ENCODE data around the gene CYP26B1. TPM values are rescaled to one million over a fixed set of nuclear protein-coding genes. Genes with fewer than 3 reads are reported as not detected.

CYP26B1 gene
- total RNA-seq, 1 experiment from 2014 or later: 1.7 TPM

- H3K27ac Mint-ChIP-seq (ENCODE audit: unreplicated experiment): no peak overlapping the region
- H3K36me3 Mint-ChIP-seq (ENCODE audit: insufficient read depth, unreplicated experiment): no peaks in the 10 kb centered on the region
- POLR2A ChIA-PET: interaction anchor here (0.6 kb wide), 1 partner anchor 64 kb away, joined by 7 read pairs; no protein-coding TSS in a partner anchor
- BruUV-seq (replicated peaks): no TSS peak
- Histone ChIP-seq H3K27me3 (replicated peaks; ENCODE audit: control insufficient read depth, insufficient read depth, low read length) (no peaks in the 10 kb centered on the region), H3K4me3 (ENCODE audit: low read depth, low read length) (no peak overlapping the region), H3K4me1 (no peaks in the 10 kb centered on the region), H3K9me3 (peaks cover 7% of the 10 kb centered on the region), H3K36me3 (ENCODE audit: control insufficient read depth, insufficient read depth, low read length) (no peaks in the 10 kb centered on the region)
- peaks cover 6% of the 10 kb centered on the region for H3K27me3 Mint-ChIP-seq (ENCODE audit: insufficient read depth, unreplicated experiment)
- peaks cover 10% of the 10 kb centered on the region for H3K9me3 Mint-ChIP-seq (ENCODE audit: unreplicated experiment)
- no peak overlapping the region for H3K4me3 Mint-ChIP-seq (ENCODE audit: unreplicated experiment)
- TF ChIP-seq, protein P1, sequence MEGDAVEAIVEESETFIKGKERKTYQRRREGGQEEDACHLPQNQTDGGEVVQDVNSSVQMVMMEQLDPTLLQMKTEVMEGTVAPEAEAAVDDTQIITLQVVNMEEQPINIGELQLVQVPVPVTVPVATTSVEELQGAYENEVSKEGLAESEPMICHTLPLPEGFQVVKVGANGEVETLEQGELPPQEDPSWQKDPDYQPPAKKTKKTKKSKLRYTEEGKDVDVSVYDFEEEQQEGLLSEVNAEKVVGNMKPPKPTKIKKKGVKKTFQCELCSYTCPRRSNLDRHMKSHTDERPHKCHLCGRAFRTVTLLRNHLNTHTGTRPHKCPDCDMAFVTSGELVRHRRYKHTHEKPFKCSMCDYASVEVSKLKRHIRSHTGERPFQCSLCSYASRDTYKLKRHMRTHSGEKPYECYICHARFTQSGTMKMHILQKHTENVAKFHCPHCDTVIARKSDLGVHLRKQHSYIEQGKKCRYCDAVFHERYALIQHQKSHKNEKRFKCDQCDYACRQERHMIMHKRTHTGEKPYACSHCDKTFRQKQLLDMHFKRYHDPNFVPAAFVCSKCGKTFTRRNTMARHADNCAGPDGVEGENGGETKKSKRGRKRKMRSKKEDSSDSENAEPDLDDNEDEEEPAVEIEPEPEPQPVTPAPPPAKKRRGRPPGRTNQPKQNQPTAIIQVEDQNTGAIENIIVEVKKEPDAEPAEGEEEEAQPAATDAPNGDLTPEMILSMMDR (IDR thresholded peaks at IDR 0.05; ENCODE audit: insufficient read depth in 1 of 2, low read depth in 1 of 2, low read length in 1 of 2, severe bottlenecking in 1 of 2, unreplicated experiment in 1 of 2): no peak
- intact Hi-C loops (cut with micrococcal nuclease; ENCODE audit: unreplicated experiment): no loop called here
- CTCF ChIA-PET: no interaction called here
- DNase-seq: no peak
- no peaks in the 10 kb centered on the region for H3K4me1 Mint-ChIP-seq (ENCODE audit: low read depth, unreplicated experiment)
These were observed 62.1 kb downstream of the CYP26B1 start for GRCh38 chr2:72085513-72085912.

DNA sequence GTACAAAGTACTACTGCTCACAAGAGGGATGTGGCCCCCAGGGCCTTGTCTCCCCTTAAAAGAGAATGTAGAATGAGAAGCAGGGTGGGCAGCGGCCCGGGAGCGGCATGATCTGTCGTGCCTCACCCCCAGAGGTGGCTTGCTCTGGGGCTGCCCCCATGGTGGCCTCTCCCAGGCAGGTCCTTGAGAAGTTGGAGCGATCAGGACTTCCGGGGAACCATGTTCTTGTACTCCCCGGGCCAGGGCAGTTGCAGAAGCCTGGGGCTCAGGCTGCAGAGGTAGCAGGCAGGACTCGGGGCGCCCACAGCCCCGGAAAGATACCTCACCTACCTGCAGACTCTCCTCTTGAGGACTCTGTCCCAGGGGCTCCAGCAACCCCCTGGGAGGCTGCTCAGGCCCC, 62.6 kb downstream of the CYP26B1 start:
- no peak for DNase-seq
- no peaks in the 10 kb centered on the region for H3K27me3 ChIP-seq (replicated peaks; ENCODE audit: control insufficient read depth, insufficient read depth, low read length)
- Mint-ChIP-seq H3K27me3 (ENCODE audit: insufficient read depth, unreplicated experiment) (peaks cover 6% of the 10 kb centered on the region), H3K4me3 (ENCODE audit: unreplicated experiment) (no peak overlapping the region), H3K9me3 (ENCODE audit: unreplicated experiment) (peaks cover 10% of the 10 kb centered on the region), H3K4me1 (ENCODE audit: low read depth, unreplicated experiment) (no peaks in the 10 kb centered on the region), H3K36me3 (ENCODE audit: insufficient read depth, unreplicated experiment) (no peaks in the 10 kb centered on the region), H3K27ac (ENCODE audit: unreplicated experiment) (no peak overlapping the region)
- no TSS peak for BruUV-seq (replicated peaks)
- POLR2A ChIA-PET: interaction anchor here (0.6 kb wide), 1 partner anchor 64 kb away, joined by 7 read pairs; no protein-coding TSS in a partner anchor
- intact Hi-C loops (cut with micrococcal nuclease; ENCODE audit: unreplicated experiment): no loop called here
- H3K36me3 ChIP-seq (ENCODE audit: control insufficient read depth, insufficient read depth, low read length): no peaks in the 10 kb centered on the region
- H3K9me3 ChIP-seq: peaks cover 7% of the 10 kb centered on the region
- no peak overlapping the region for H3K4me3 ChIP-seq (ENCODE audit: low read depth, low read length)
- TF ChIP-seq, protein P1 (IDR thresholded peaks at IDR 0.05; ENCODE audit: insufficient read depth in 1 of 2, low read depth in 1 of 2, low read length in 1 of 2, severe bottlenecking in 1 of 2, unreplicated experiment in 1 of 2): no peak
- CTCF ChIA-PET: no interaction called here
- no peaks in the 10 kb centered on the region for H3K4me1 ChIP-seq

GRCh38 chr2:72084584-72084976, 63.1 kb downstream of the CYP26B1 start:
- H3K9me3 ChIP-seq: peaks cover 7% of the 10 kb centered on the region
- Mint-ChIP-seq H3K27ac (ENCODE audit: unreplicated experiment) (no peak overlapping the region), H3K9me3 (ENCODE audit: unreplicated experiment) (peaks cover 10% of the 10 kb centered on the region), H3K4me1 (ENCODE audit: low read depth, unreplicated experiment) (no peaks in the 10 kb centered on the region), H3K27me3 (ENCODE audit: insufficient read depth, unreplicated experiment) (peaks cover 6% of the 10 kb centered on the region), H3K36me3 (ENCODE audit: insufficient read depth, unreplicated experiment) (no peaks in the 10 kb centered on the region), H3K4me3 (ENCODE audit: unreplicated experiment) (no peak overlapping the region)
- no peak for DNase-seq
- BruUV-seq (replicated peaks): no TSS peak
- no peaks in the 10 kb centered on the region for H3K4me1 ChIP-seq
- no peaks in the 10 kb centered on the region for H3K36me3 ChIP-seq (ENCODE audit: control insufficient read depth, insufficient read depth, low read length)
- no peaks in the 10 kb centered on the region for H3K27me3 ChIP-seq (replicated peaks; ENCODE audit: control insufficient read depth, insufficient read depth, low read length)
- H3K4me3 ChIP-seq (ENCODE audit: low read depth, low read length): no peak overlapping the region
- CTCF ChIA-PET: no interaction called here
- TF ChIP-seq, protein P1 (IDR thresholded peaks at IDR 0.05; ENCODE audit: insufficient read depth in 1 of 2, low read depth in 1 of 2, low read length in 1 of 2, severe bottlenecking in 1 of 2, unreplicated experiment in 1 of 2): no peak
- intact Hi-C loops (cut with micrococcal nuclease; ENCODE audit: unreplicated experiment): no loop called here
- POLR2A ChIA-PET: no interaction called here
